ENCODE data around the gene USP36. TPM values are rescaled to one million over a fixed set of nuclear protein-coding genes. Genes with fewer than 3 reads are reported as not detected.

The USP36 gene
- total RNA-seq, 2 experiments from 2014 or later: 47.2 to 144 TPM

GRCh38 chr17:78820841-78821240, 19.8 kb downstream of the USP36 start:
- no TSS peak for BruUV-seq (replicated peaks)
- no peak overlapping the region for H3K4me2 ChIP-seq (ENCODE audit: low read length)
- DNase-seq (ENCODE audit: low spot score): no peak
- H3K9me2 ChIP-seq (ENCODE audit: insufficient read depth, low read length): no peaks in the 10 kb centered on the region
- CTCF ChIA-PET (ENCODE audit: unreplicated experiment): no interaction called here
- H3K9me3 ChIP-seq (ENCODE audit: low read length): no peaks in the 10 kb centered on the region
- no peaks in the 10 kb centered on the region for H3K4me1 ChIP-seq (ENCODE audit: insufficient read depth, low read length, poor library complexity, severe bottlenecking)
- H3K36me3 ChIP-seq (ENCODE audit: insufficient read depth, low read length): peaks cover 96% of the 10 kb centered on the region
- POLR2A ChIA-PET: no interaction called here
- no peak overlapping the region for H3K4me3 ChIP-seq (ENCODE audit: low read depth, low read length, poor library complexity, severe bottlenecking)
- H3K79me2 ChIP-seq (ENCODE audit: insufficient read depth, low read depth, low read length): no peaks in the 10 kb centered on the region
- no peak overlapping the region for H3K27ac ChIP-seq (ENCODE audit: low read depth, low read length, poor library complexity, severe bottlenecking)
- TF ChIP-seq CTCF (conservative IDR thresholded peaks at IDR 0.05; ENCODE audit: low read length): no peak
- TF ChIP-seq EZH2phosphoT487 (IDR thresholded peaks at IDR 0.05; ENCODE audit: borderline replicate concordance, low read depth, low read length): no peak
- intact Hi-C loops (cut with micrococcal nuclease; ENCODE audit: unreplicated experiment): no loop called here
- H4K20me1 ChIP-seq (ENCODE audit: insufficient read depth, low read length): no peaks in the 10 kb centered on the region
- no peak overlapping the region for H2AFZ ChIP-seq (ENCODE audit: low read length)

- no peak overlapping the region for H3K27ac ChIP-seq (ENCODE audit: low read depth, low read length, poor library complexity, severe bottlenecking)
- no peaks in the 10 kb centered on the region for H3K9me3 ChIP-seq (ENCODE audit: low read length)
- no TSS peak for BruUV-seq (replicated peaks)
- no peak overlapping the region for H3K4me2 ChIP-seq (ENCODE audit: low read length)
- no peaks in the 10 kb centered on the region for H4K20me1 ChIP-seq (ENCODE audit: insufficient read depth, low read length)
- H2AFZ ChIP-seq (ENCODE audit: low read length): no peak overlapping the region
- no peak for TF ChIP-seq EZH2phosphoT487 (IDR thresholded peaks at IDR 0.05; ENCODE audit: borderline replicate concordance, low read depth, low read length)
- no peak for TF ChIP-seq CTCF (conservative IDR thresholded peaks at IDR 0.05; ENCODE audit: low read length)
- H3K36me3 ChIP-seq (ENCODE audit: insufficient read depth, low read length): peaks cover 96% of the 10 kb centered on the region
- H3K4me3 ChIP-seq (ENCODE audit: low read depth, low read length, poor library complexity, severe bottlenecking): no peak overlapping the region
- intact Hi-C loops (cut with micrococcal nuclease; ENCODE audit: unreplicated experiment): no loop called here
- ChIA-PET CTCF (ENCODE audit: unreplicated experiment) (no interaction called here), POLR2A (interaction anchor here (0.8 to 1.1 kb wide), 2 partner anchors 12 to 18 kb away, joined by 3 read pairs; no protein-coding TSS in a partner anchor)
- no peak for DNase-seq (ENCODE audit: low spot score)
- no peaks in the 10 kb centered on the region for H3K79me2 ChIP-seq (ENCODE audit: insufficient read depth, low read depth, low read length)
- H3K9me2 ChIP-seq (ENCODE audit: insufficient read depth, low read length): no peaks in the 10 kb centered on the region
- no peaks in the 10 kb centered on the region for H3K4me1 ChIP-seq (ENCODE audit: insufficient read depth, low read length, poor library complexity, severe bottlenecking)
These were observed 20.5 kb downstream of the USP36 start for GRCh38 chr17:78819806-78820792.

GRCh38 chr17:78819402-78819801, 21.2 kb downstream of the USP36 start:
- H3K27ac ChIP-seq (ENCODE audit: low read depth, low read length, poor library complexity, severe bottlenecking): no peak overlapping the region
- no peaks in the 10 kb centered on the region for H4K20me1 ChIP-seq (ENCODE audit: insufficient read depth, low read length)
- H3K36me3 ChIP-seq (ENCODE audit: insufficient read depth, low read length): peaks cover 96% of the 10 kb centered on the region
- ChIA-PET POLR2A (interaction anchor here (0.8 to 1.1 kb wide), 2 partner anchors 13 to 19 kb away, joined by 3 read pairs; no protein-coding TSS in a partner anchor), CTCF (ENCODE audit: unreplicated experiment) (interaction anchor here (0.6 kb wide), 1 partner anchor 398 kb away, joined by 3 read pairs; no protein-coding TSS in a partner anchor)
- no peaks in the 10 kb centered on the region for H3K79me2 ChIP-seq (ENCODE audit: insufficient read depth, low read depth, low read length)
- H3K4me3 ChIP-seq (ENCODE audit: low read depth, low read length, poor library complexity, severe bottlenecking): no peak overlapping the region
- H2AFZ ChIP-seq (ENCODE audit: low read length): no peak overlapping the region
- intact Hi-C loops (cut with micrococcal nuclease; ENCODE audit: unreplicated experiment): no loop called here
- no peaks in the 10 kb centered on the region for H3K9me2 ChIP-seq (ENCODE audit: insufficient read depth, low read length)
- no peaks in the 10 kb centered on the region for H3K9me3 ChIP-seq (ENCODE audit: low read length)
- BruUV-seq (replicated peaks): no TSS peak
- DNase-seq (ENCODE audit: low spot score): no peak
- H3K4me1 ChIP-seq (ENCODE audit: insufficient read depth, low read length, poor library complexity, severe bottlenecking): no peaks in the 10 kb centered on the region
- no peak for TF ChIP-seq CTCF (conservative IDR thresholded peaks at IDR 0.05; ENCODE audit: low read length)
- TF ChIP-seq EZH2phosphoT487 (IDR thresholded peaks at IDR 0.05; ENCODE audit: borderline replicate concordance, low read depth, low read length): no peak
- H3K4me2 ChIP-seq (ENCODE audit: low read length): no peak overlapping the region

Measured in OCI-LY7 (cell line).